Hepatic stellate cell (primary cell): Measurements from ENCODE around the gene STX5.
"Not testable (repeated sequence)": the region's sequence is repeated elsewhere in the genome, so short reads cannot be mapped to it uniquely, and the experiment has no call there.

Experiments used
- DNase-seq: peaks from one replicate; pipeline ENCODE4 v3.0.0; 2011; ENCODE audit warnings: low spot score

The STX5 gene

DNA sequence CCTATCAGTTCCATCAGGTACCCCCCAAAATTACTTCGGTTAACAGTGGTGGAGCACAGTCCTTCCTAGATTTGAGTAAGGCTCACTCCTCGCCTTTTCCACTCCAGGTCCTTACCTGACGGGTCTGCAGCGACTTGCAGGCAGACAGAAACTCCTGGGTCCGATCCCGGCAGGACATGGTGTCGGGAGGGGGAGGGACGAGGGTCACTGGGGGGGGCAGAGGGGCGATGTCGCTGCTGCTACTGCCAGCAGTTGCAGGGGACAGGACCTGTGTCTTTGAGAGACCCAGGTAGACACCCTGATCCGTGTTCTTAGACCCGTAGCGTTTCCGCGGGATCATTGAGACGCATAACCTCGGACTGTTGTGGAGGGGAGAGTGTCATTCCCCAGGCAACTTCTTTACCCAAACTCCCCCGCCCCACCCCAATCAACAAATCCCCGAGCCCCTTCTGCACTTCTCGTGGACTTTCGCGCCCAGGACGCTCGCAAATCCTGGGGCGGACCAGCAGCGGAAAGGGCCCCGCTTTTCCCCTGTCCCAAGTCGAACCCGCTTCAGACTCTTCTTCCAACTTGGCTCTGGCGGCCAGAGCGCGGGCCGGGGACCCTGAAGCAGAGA, 839 bp downstream of the STX5 start:
- peak; percentile 36 for DNase-seq

DNA sequence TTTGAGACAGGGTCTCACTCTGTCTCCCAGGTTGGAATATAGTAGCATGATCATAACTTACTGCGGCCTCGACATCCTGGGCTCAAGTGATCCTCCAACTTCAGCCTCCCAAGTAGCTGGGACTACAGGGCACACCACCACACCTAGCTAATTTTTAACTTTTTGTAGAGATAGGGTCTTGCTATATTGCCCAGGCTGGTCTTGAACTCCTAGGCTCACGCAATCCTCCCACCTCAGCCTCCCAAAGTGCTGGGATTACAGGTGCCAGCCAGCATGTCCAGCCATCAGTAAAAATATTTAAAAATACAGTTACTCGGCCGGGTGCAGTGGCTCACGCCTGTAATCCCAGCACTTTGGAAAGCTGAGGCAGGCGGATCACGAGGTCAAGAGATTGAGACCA, 3.7 kb downstream of the STX5 start:
- DNase-seq = not testable (repeated sequence)

DNA sequence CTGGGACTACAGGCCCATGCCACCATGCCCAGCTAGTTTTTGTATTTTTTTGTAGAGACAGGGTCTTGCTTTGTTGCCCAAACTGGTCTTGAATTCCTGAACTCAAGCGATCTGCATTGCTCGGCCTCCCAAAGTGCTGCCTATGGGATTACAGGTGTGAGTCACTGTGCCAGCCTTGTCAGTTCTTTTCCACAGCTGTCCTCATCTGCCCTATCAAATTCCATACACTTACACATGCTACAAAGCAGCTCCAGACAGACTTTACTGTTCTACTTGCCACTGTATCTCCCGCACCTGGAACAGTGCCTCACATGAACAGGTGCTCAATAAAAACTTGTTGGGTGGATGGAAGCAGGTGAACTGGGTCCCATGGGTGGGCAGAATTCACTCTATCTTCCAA, 8.2 kb downstream of the STX5 start:
- DNase-seq = no peak

DNA sequence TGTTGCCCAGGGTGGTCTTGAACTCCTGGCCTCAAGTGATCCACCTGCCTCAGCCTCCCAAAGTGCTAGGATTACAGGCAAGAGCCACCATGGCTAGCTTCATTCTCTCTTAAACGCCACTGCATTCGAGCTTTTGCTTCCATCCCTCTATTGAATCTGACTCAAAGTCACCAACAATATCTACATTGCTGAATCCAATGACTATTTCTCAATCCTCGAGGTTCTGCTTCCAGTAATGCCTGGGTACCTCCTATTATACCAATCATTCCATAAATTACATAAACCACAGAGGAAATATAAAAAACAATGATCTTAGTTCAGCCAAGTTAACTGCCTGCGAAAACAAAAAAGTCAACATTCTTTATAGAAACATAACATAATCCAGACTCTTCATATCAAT, 14.7 kb downstream of the STX5 start:
- DNase-seq = no peak

DNA sequence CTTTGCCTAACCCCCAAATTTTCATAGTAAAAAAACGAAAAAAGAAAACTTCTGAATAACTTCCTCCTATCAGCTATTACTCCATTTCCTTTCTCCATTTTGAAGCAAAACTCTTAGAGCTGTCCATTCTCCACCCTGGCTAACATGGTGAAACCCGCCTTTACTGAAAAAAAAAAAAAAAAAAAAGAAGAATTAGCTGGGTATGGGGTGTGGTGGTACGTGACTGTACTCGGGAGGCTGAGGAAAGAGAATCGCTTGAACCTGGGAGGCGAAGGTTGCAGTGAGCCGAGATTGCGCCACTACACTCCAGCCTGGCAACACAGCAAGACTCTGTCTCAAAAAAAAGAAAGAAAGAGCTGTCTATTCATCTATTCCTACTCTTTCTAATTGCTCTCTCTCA, 15.3 kb downstream of the STX5 start:
- DNase-seq = no peak

DNA sequence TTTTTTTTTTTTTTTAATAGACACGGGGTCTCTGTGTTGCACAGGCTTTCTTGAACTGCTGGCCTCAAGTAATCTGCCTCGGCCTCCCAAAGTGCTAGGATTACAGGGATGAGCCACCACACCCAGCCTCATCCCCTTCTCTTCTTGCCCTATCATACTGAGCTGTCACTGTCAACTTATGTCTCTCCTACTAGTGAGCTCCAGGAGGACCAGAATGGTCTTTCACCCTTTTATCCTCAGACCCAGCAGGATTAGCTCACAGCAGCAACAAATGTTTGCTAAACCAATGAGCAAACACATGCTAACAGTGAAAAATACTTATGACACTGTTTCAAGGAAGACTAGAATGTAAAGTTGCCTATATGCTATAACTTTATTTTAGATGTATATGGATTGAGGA, 20.2 kb downstream of the STX5 start:
- no peak for DNase-seq

DNA sequence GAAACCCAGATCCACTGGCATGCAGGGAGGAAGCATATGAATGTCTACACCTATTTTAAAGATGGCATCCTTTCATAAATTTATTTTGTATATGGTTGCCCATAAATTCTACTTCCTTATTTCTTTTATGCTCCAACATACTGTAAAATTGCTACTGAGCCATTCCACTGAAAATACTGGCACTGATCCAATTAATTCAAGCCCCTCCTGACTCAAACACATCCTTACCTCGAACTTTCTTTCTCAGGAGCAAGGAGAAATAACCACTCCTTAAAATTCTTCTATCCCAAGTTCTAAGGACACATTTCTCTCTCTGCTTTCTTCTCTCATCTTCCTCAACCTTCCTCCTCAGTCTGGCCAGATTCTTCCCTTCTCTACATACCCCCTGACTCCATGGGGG, 21.1 kb downstream of the STX5 start:
- no peak for DNase-seq

DNA sequence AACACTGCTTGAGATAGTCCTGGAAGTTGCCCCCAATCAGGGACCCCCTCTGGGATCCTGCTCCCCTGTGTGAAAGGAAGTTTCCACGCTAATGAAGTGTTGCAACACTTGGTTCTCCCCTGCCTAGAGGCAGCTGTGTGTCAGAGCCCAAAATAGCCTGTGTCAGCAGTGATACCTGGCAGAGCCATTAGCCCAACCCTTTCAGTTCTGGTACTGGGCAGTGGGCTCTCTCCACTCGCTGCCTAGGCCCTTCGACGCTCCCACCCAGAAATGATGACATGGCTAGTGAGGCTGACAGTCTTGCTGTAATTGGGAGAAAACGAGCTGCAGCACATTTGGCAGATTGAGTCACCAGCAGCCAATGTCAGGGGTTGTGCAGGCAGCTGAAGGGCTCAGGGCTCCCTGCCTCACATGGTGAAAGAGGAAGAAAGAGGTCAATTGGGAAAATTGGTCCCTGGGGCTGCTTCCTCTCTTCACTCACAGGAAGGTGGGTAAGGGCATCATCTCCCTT, 25.2 kb downstream of the STX5 start:
- DNase-seq = no peak

DNA sequence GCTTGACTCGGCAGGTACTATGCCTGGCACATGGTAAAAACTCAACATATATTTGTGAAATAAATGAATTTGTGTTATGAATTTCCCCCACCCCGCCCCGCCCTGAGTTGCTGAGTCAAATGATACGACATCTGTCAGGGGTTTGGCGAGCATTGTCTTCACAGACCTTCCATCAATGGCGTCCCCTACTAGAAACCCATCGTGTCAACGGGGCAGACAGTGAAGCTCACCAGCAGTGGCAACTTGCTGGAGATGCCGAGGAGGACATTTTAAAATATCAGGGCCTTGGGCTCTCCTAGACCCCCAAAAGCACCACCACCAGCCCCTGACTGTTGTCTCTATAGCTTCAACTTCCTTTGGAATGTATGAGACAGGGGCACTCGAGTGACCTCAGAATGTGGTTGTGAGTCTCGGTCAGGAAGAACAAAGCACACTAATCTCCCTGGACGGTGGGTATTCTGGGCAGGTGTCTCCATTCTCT, 25.9 kb downstream of the STX5 start:
- DNase-seq = no peak

DNA sequence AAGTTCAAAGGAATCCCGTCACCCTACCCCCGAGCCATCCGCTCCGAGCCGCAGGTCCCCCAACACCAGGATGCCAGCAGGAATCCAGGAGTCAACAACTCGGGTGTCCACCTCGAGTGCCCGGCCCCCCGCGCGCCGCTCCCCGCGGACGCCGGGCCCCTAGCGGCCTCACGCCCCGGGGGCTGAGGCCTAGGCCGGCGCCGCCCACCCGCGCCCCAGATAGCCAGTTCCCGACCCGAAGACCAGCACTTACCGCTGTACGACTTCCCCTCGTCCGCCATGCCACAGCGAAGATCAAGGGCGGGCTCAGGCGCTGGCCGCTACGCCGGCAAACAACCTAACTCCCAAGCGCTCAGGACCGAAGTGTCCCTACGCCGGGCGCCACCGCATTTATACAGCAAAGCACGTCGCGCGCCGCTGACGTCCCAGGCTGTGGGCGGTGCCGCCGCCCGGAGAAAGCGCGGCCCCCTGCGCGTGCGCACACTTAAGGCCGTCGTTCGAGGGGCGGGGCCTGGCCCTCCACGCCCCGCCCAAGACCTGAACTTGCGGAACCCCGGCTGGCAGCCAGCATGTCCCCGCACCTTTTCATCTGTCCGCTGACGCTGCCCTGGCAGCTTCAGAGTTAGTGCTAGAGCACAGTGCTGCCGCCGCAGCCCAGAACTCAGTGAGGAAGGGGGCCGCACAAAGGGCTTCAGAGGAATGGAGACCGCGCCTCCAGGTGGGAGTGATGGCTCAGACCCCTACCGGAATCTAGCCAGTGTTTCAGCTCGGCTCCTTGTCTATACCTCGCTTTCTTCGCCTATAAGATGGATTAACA, 26.6 kb downstream of the STX5 start, which contains the start of gene NXF1:
NXF1 (minus strand) TSS at position 365 of the 817 bp plus-strand sequence; CDS start at position 281, 84 bp downstream.
- peak; percentile 96 for DNase-seq

DNA sequence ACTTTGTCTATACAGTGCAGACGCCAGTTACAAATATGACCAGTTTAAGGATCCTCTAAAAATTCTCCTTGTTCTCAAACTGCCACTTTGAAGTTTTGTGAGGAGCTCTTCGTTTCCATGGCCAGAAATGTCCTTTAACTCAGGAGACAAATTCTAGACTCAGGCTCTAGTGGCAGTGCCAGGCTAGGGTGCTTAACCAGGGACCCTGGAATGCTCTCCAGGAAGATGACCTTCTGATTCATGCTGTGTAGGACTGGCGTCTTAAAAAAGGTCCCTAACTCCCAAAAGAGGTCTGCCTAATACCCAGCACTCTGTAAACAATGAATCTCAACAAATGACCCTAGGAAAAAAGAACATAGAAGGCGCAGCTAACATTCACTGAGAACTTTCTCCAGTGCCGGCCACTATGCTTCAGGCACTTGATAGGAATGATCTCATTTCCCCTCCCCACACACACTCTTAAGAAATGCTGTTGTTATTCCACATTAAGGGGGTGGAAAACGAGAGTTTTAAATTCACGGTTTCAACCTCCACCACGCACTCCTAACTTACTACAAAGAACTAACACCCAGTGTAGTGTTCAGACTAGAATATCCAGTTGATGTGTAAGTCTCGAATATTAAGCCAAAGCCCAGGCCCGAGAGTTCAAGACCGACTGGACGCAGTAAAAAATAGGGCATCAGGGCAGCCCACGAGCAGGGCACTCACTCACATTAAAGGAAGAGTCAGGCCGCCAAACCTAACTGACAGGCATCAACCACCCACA, 27.4 kb downstream of the STX5 start:
- DNase-seq = peak; percentile 54

DNA sequence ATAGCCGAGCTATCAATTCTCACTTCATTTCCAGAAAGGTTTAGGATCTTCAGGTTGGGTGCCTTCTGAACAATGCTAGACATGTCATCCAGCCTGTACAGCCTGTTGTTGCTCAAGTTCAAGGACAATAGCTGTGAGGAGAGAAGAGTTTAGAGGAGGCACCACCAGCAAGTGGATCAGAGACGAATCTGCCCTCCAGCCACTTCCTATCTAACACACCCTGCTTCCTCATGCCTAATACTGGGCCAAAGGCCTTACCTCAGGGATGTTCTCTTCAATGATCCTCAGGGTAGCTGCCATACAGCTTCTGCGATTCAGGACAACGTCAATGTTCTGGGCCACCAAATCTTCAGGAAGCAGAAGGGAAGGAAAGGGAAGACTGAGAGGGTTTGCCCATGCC, 30.8 kb downstream of the STX5 start:
- no peak for DNase-seq

DNA sequence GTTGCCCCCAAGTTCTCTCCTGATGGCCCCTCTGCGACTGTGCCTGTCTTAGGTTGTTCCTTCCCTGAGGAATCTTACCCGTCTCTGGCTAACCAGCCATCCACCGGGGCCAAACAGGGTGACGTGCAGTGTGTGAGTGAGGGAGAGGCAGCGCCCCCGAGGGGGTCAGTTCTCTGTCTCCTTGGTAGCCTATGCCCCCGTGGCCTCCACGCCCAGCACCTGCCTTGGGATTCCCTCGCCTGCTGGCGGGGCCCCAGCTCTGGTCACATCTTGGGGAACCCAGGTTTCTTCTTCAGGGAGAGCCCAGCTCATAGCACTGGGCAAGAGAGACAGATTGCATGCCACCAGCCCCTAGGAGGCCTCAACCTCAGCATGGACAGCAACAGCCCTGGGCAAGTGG, 32.4 kb downstream of the STX5 start:
- DNase-seq = no peak

DNA sequence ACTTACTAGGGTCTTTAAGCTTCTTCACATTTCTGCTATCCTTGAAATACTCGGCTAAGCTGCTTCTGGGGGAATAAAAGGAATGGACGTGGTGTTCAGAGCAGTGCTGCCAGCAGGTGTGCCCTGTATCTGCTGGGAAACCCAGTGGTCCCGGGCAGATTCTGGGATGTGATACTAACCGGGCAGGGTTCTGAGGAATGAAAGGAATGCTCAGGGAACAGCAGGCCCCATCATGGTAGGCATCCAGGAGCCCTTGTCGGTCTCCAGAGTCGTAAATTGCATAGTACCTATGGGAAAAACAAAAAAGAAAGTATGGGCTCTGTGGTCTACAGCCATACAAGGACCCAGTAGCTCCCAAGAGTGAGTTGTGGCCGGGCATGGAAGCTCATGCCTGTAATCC, 35.6 kb downstream of the STX5 start:
- no peak for DNase-seq

DNA sequence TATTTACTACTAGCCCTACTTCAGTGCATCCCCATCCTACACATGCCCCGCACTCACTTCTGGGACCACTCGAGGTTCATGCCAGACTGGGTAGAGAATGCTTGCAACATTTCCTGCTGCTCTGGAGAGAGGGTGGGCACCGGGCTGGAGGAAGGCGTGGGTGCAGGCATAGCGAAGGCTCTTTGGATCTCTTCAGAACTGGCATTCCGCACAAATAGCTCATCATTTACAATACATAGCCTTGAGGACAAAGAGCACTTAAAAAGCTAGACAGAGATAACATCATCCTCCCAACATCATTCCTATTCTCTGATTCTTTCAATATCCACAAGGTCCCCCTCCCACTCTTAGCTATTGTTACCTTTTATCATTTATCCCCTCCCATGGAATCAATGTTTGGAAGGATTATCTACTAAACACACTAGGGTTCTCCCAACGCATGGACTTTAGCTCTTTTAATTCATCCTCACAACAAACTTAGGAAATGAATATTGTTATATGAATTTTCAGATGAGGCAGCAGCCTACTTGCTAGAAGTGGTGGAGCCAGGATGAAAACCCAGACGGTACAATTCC, 37.6 kb downstream of the STX5 start:
- DNase-seq = no peak

DNA sequence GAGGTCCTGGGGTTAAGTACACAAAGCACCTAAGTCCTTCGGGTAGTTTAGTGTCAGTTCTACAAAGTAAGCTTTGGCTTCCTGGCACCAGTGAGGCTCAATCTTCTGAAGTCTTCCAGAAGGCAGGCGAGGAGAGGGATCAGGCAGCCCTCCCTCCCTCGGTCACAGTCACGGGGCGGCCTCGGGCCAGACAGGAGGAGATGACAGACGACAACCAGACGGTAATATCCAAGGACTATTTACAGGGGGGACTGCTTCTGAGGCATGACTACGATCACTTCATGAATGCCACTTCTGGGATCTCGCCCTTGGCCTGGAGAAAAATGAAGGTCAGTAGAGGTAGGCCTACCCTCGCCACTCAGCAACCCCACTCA, 39.7 kb downstream of the STX5 start:
- no peak for DNase-seq

DNA sequence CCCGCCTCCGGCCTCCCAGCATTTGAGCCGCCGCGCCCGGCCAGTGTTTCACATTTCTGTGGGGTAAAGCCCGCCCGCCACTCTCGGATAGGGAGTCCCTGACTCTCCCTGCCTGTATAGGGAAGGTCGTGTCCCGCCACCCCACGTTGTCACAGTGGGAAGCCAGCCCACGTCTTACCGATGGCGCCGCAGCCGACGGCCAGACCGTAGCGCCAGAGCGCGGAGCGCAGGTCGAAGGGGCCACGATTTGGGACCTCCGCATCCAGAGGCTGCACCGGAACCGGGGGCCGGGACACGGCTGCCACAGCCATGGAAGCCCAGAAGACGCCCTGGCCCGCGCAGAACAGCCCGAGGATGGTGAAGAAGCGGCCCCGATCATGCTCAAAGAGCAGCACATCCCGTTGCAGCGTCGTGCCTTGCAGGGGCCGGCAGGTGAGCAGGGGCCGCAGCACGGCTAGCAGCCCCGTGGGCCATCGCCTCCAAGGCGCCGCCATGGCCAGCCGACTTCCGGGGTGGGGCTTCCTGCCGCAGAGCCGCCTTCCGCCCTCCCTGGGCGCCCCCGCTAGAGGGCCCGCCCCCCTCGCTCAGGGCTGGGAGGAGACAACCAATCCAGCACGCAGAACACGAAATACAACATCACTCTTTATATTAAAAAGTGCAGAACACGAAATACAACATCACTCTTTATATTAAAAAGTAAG, 40.2 kb downstream of the STX5 start, which contains the start of gene TMEM223:
TMEM223 (minus strand) TSS at position 506 of the 701 bp plus-strand sequence; CDS start at position 494, 12 bp downstream.
- peak; percentile 91 for DNase-seq

DNA sequence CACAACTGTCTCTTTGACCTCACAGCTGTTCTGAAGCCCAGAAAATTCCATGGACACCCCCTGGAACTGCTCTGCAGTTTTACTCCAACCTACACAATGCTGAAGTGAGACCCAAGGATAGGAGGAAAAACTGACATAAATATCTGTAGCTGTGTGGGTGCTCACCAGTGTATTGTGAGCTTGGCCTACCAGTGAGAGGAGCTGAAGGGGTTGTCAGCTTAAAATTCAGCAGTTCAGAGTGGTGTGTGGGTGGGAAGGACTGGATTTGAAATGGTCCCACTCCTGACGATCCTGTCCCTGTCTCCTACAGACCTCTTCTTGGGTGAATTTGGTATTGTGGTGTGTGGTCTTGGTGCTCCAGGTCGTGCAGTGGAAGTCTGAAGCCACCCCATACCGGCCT, 42.3 kb downstream of the STX5 start:
- DNase-seq = no peak

DNA sequence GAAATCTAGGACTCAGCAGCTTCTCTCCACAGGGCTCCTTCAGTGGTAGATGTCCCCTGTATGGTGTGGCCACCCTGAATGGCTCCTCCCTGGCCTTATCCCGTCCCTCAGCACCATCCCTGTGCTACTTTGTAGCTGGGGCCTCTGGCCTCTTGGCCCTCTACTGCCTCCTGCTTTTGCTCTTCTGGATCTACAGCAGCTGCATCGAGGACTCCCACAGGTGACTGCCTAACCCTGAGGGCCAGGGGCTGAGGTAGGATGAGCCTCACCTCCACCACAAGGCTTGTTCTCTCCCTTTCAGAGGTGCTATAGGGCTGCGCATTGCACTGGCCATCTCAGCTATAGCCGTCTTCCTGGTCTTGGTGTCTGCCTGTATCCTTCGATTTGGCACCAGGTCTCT, 42.9 kb downstream of the STX5 start:
- no peak for DNase-seq

DNA sequence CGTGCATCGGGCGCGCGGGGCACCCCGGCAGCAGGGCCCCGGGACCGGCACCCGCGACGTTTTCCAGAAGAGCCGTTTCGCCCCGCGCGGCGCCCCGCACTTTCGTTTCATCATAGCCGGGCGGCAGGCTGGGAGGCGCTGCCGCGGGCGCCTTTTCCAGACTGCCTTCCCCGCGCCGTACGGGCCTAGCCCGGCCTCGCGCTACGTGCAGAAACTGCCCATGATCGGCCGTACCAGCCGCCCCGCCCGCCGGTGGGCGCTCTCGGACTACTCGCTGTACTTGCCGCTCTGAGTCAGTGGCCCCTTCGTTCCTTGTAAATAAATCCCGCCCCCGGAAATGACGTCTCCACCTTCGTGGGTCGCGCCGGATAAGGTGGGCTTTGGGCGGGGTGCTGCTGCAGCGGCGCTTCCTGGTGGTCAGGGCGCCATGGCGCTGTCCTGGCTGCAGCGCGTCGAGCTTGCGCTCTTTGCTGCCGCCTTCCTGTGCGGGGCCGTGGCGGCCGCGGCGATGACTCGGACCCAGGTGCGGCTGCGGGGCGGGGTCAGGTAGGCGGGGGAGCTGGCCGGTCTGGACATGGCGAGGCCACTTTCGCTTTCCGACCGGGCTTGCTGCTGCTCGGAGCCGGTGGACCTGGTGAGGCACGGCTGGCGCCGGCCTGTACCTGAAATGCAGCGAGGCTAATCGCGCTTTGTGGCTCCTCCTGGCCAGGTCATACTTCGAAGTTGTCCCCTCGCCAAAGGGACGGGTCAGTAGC, 44.7 kb downstream of the STX5 start, which contains the start of gene TMEM179B:
TMEM179B (plus strand) TSS at position 398 of the 755 bp plus-strand sequence; CDS start at position 428, 30 bp downstream.
- peak; percentile 97 for DNase-seq
